ENCODE measurements around the gene SLC27A2.
"Not testable (repeated sequence)": the region's sequence is repeated elsewhere in the genome, so short reads cannot be mapped to it uniquely, and the experiment has no call there.

Gene SLC27A2

GRCh38 chr15:50181969-50182218 lies at the start of gene SLC27A2:
Gene SLC27A2 (plus strand): TSS chr15:50182196. CDS start chr15:50182428, 232 bp downstream.
- TF ChIP-seq CTCF (IDR thresholded peaks at IDR 0.05; ENCODE audit: low read depth, low read length): 0 out of 2 replicates have a peak, but pooled peaks have one; percentile 18
- H3K4me3 ChIP-seq (ENCODE audit: low read depth, low read length): peak within 1 kb of the TSS; percentile 52

- H3K4me3 ChIP-seq (ENCODE audit: low read depth, low read length): not testable (repeated sequence)
Observed at GRCh38 chr15:50132251-50132984, 49.6 kb upstream of the SLC27A2 start.

GRCh38 chr15:50134524-50135024 lies 47.4 kb upstream of the SLC27A2 start:
- H3K4me3 ChIP-seq (ENCODE audit: low read depth, low read length): no peak overlapping the region
- no peak for TF ChIP-seq CTCF (IDR thresholded peaks at IDR 0.05; ENCODE audit: low read depth, low read length)

GRCh38 chr15:50135031-50135551 lies 46.9 kb upstream of the SLC27A2 start:
- no peak overlapping the region for H3K4me3 ChIP-seq (ENCODE audit: low read depth, low read length)
- no peak for TF ChIP-seq CTCF (IDR thresholded peaks at IDR 0.05; ENCODE audit: low read depth, low read length)

GRCh38 chr15:50137330-50137761 lies 44.6 kb upstream of the SLC27A2 start:
- no peak overlapping the region for H3K4me3 ChIP-seq (ENCODE audit: low read depth, low read length)
- TF ChIP-seq CTCF (IDR thresholded peaks at IDR 0.05; ENCODE audit: low read depth, low read length): no peak

GRCh38 chr15:50137893-50138292 lies 44.1 kb upstream of the SLC27A2 start:
- H3K4me3 ChIP-seq (ENCODE audit: low read depth, low read length): no peak overlapping the region
- TF ChIP-seq CTCF (IDR thresholded peaks at IDR 0.05; ENCODE audit: low read depth, low read length): no peak

GRCh38 chr15:50138391-50138790 lies 43.6 kb upstream of the SLC27A2 start:
- TF ChIP-seq CTCF (IDR thresholded peaks at IDR 0.05; ENCODE audit: low read depth, low read length): no peak
- no peak overlapping the region for H3K4me3 ChIP-seq (ENCODE audit: low read depth, low read length)
